Vagina (tissue), 2 donors: ENCODE data around the gene LEFTY1.

Experiments
- CTCF ChIP-seq, 3 experiments: fragments of 450-650 bp in 2 of 3; fragments of 200-600 bp in 1 of 3; sonication (generic) in 1 of 3; IDR thresholded peaks; one replicate each; pipeline ENCODE4 v1.5.1; 2017 to 2019; ENCODE audit warnings: antibody characterized with exemption in 3 of 3, mild to moderate bottlenecking in 2 of 3, moderate library complexity in 2 of 3
- POLR2A ChIP-seq, 2 donors: fragments of 450-650 bp; IDR thresholded peaks; one replicate each; pipeline ENCODE4 v1.6.1; 2017; ENCODE audit warnings: antibody characterized with exemption in 2 of 2, mild to moderate bottlenecking in 2 of 2, moderate library complexity in 2 of 2

GRCh38 chr1:225923692-225924555, 35.0 kb upstream of the LEFTY1 start, which contains the start of gene PYCR2:
- no peak for TF ChIP-seq CTCF (IDR thresholded peaks at IDR 0.05)
- TF ChIP-seq POLR2A (IDR thresholded peaks at IDR 0.05) = peak; percentile 77 to 95
